Hepatocyte (in vitro differentiated cells): ENCODE results near the gene RALBP1. TPM values are rescaled to one million over a fixed set of nuclear protein-coding genes. Genes with fewer than 3 reads are reported as not detected.

Experiments used
- DNase-seq: peaks from one replicate; pipeline ENCODE4 v3.0.0-alpha.2; 2016; ENCODE audit warnings: low spot score
- H2AFZ ChIP-seq: fragments of 200-600 bp; sonication (generic); 2 replicates; pipeline ENCODE4 v1.6.0; 2016; ENCODE audit warnings: antibody characterized with exemption, mild to moderate bottlenecking
- H3K27ac ChIP-seq: fragments of 200-600 bp; sonication (generic); 2 replicates; pipeline ENCODE4 v1.5.1; 2016; ENCODE audit warnings: mild to moderate bottlenecking
- H3K27me3 ChIP-seq: fragments of 200-600 bp; sonication (generic); 2 replicates; pipeline ENCODE4 v1.6.1; 2016
- H3K36me3 ChIP-seq: fragments of 200-600 bp; sonication (generic); replicated peaks from 2 replicates; pipeline ENCODE4 v1.5.1; 2016; ENCODE audit warnings: low read depth; ENCODE audit not compliant: insufficient read depth
- H3K4me1 ChIP-seq: fragments of 200-600 bp; sonication (generic); 2 replicates; pipeline ENCODE4 v1.5.1; 2016; ENCODE audit warnings: mild to moderate bottlenecking, moderate library complexity; ENCODE audit not compliant: insufficient read depth
- H3K4me2 ChIP-seq: fragments of 200-600 bp; sonication (generic); 2 replicates; pipeline ENCODE4 v1.6.0; 2016
- H3K4me3 ChIP-seq: fragments of 200-600 bp; sonication (generic); 2 replicates; pipeline ENCODE4 v1.5.1; 2016; ENCODE audit warnings: mild to moderate bottlenecking
- H3K79me2 ChIP-seq: fragments of 200-600 bp; sonication (generic); 2 replicates; pipeline ENCODE4 v1.6.0; 2017; ENCODE audit warnings: mild to moderate bottlenecking
- H3K9me2 ChIP-seq: fragments of 200-600 bp; sonication (generic); replicated peaks from 2 replicates; pipeline ENCODE4 v1.6.0; 2017; ENCODE audit warnings: mild to moderate bottlenecking; ENCODE audit not compliant: insufficient read depth
- H3K9me3 ChIP-seq: fragments of 200-600 bp; sonication (generic); 2 replicates; pipeline ENCODE4 v1.5.1; 2016; ENCODE audit warnings: low read depth, mild to moderate bottlenecking
- H4K20me1 ChIP-seq: fragments of 200-600 bp; sonication (generic); 2 replicates; pipeline ENCODE4 v1.6.0; 2016; ENCODE audit warnings: mild to moderate bottlenecking; ENCODE audit not compliant: insufficient read depth, poor library complexity, severe bottlenecking
- CTCF ChIP-seq: fragments of 200-600 bp; sonication (generic); IDR thresholded peaks from 2 replicates; pipeline ENCODE4 v1.5.1; 2016; ENCODE audit warnings: antibody characterized with exemption, mild to moderate bottlenecking; ENCODE audit not compliant: poor library complexity
- EZH2 ChIP-seq: fragments of 200-600 bp; sonication (generic); IDR thresholded peaks from 2 replicates; pipeline ENCODE4 v1.6.1; 2016; ENCODE audit warnings: antibody characterized with exemption, mild to moderate bottlenecking, borderline replicate concordance
- EZH2phosphoT487 ChIP-seq: fragments of 200-600 bp; sonication (generic); IDR thresholded peaks from one replicate; pipeline ENCODE4 v1.6.1; 2018; ENCODE audit warnings: antibody characterized with exemption, mild to moderate bottlenecking, low read depth, moderate library complexity; ENCODE audit not compliant: unreplicated experiment, severe bottlenecking
- WGBS: methylation state at CpG from one replicate; pipeline ENCODE4 v1.1.6; 2016; ENCODE audit warnings: low lambda C conversion rate; ENCODE audit errors: missing lambda C conversion rate; 5-methylcytosine and 5-hydroxymethylcytosine counted together
- polyA plus RNA-seq: library from polyadenylated mRNA; unstranded; fragments of >200 nt; fragmentation: Nextera tagmentation; extraction: Ambion mirVana; gene quantifications from 2 replicates; pipeline ENCODE4 v1.2.1, GENCODE V29; 2016
- total RNA-seq: library from RNA; depleted of rRNA; stranded (reverse); fragments of >200 nt; gene quantifications from 2 replicates; pipeline ENCODE4 v1.2.3, GENCODE V29; 2014

Gene RALBP1
- total and polyA plus RNA-seq, 2 experiments from 2014 or later: 41.3 to 55.0 TPM

GRCh38 chr18:9546468-9546867 is 71.2 kb downstream of the RALBP1 start:
- H3K36me3 ChIP-seq: no peaks in the 10 kb centered on the region
- H3K4me1 ChIP-seq: no peaks in the 10 kb centered on the region
- no peak for TF ChIP-seq CTCF
- TF ChIP-seq EZH2: no peak
- no peak for TF ChIP-seq EZH2phosphoT487

GRCh38 chr18:9547782-9548181 is 72.5 kb downstream of the RALBP1 start:
- H3K4me3 ChIP-seq: no peak overlapping the region
- H4K20me1 ChIP-seq: no peaks in the 10 kb centered on the region
- no peak overlapping the region for H3K4me2 ChIP-seq
- H3K9me2 ChIP-seq: no peaks in the 10 kb centered on the region
- H3K27me3 ChIP-seq: no peaks in the 10 kb centered on the region
- no peaks in the 10 kb centered on the region for H3K9me3 ChIP-seq
- 93% methylated on average over 7 of the region's 7 CpGs for WGBS
- no peaks in the 10 kb centered on the region for H3K4me1 ChIP-seq
- H3K79me2 ChIP-seq: peaks cover 2% of the 10 kb centered on the region
- no peak overlapping the region for H2AFZ ChIP-seq
- no peak for DNase-seq
- no peak overlapping the region for H3K27ac ChIP-seq
- peaks cover 1% of the 10 kb centered on the region for H3K36me3 ChIP-seq
- TF ChIP-seq EZH2phosphoT487 (no peak), CTCF (no peak), EZH2 (no peak)

More at GRCh38 chr18:9546468-9546867, 71.2 kb downstream of the RALBP1 start:
- no peak for DNase-seq
- H4K20me1 ChIP-seq: no peaks in the 10 kb centered on the region
- H2AFZ ChIP-seq: no peak overlapping the region
- no peaks in the 10 kb centered on the region for H3K9me2 ChIP-seq
- H3K79me2 ChIP-seq: no peaks in the 10 kb centered on the region
- no peak overlapping the region for H3K4me2 ChIP-seq
- H3K27ac ChIP-seq: no peak overlapping the region
- H3K9me3 ChIP-seq: no peaks in the 10 kb centered on the region
- 91% methylated on average over 6 of the region's 6 CpGs for WGBS
- H3K4me3 ChIP-seq: no peak overlapping the region
- no peaks in the 10 kb centered on the region for H3K27me3 ChIP-seq

- Histone ChIP-seq H3K4me1 (no peaks in the 10 kb centered on the region), H3K27me3 (no peaks in the 10 kb centered on the region), H3K36me3 (peaks cover 12% of the 10 kb centered on the region), H3K4me3 (no peak overlapping the region), H3K79me2 (peaks cover 3% of the 10 kb centered on the region), H2AFZ (no peak overlapping the region), H3K9me3 (no peaks in the 10 kb centered on the region), H3K27ac (no peak overlapping the region), H4K20me1 (no peaks in the 10 kb centered on the region), H3K9me2 (no peaks in the 10 kb centered on the region), H3K4me2 (no peak overlapping the region)
- DNase-seq: no peak
- TF ChIP-seq EZH2: no peak
- no peak for TF ChIP-seq EZH2phosphoT487
- peak; percentile 9 for TF ChIP-seq CTCF
- WGBS: 95% methylated on average over 7 of the region's 7 CpGs
Observed at GRCh38 chr18:9549405-9549804, 74.1 kb downstream of the RALBP1 start.

DNA sequence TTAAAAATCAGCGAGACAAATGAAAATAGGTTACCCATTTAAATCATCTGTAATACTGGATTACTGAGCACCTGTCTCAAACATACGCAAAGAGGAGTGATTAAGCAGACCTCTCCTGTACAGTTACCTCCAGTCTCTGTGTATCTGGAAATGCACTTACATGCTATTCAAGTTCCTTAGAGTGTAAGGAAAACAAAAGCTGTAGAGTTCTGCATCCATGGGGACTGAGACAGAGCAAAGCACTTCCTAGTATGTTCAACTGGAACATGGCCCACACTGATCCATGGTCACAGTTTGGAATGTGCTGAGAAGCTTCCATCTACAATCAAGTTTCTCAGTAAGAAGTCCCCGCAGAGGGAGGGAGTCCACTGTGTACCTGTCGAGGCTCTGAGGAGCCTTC is 75.1 kb downstream of the RALBP1 start:
- no peak overlapping the region for H3K4me2 ChIP-seq
- TF ChIP-seq CTCF (no peak), EZH2phosphoT487 (no peak), EZH2 (no peak)
- H3K9me3 ChIP-seq: no peaks in the 10 kb centered on the region
- no peaks in the 10 kb centered on the region for H3K4me1 ChIP-seq
- no peak for DNase-seq
- H3K9me2 ChIP-seq: no peaks in the 10 kb centered on the region
- 96% methylated on average over 4 of the region's 4 CpGs for WGBS
- peaks cover 12% of the 10 kb centered on the region for H3K36me3 ChIP-seq
- no peak overlapping the region for H2AFZ ChIP-seq
- H3K79me2 ChIP-seq: peaks cover 3% of the 10 kb centered on the region
- H4K20me1 ChIP-seq: no peaks in the 10 kb centered on the region
- no peak overlapping the region for H3K4me3 ChIP-seq
- H3K27me3 ChIP-seq: no peaks in the 10 kb centered on the region
- H3K27ac ChIP-seq: no peak overlapping the region
